Measurements from ENCODE around the gene KCND2.

The KCND2 gene

GRCh38 chr7:120775755-120776154, 502.8 kb downstream of the KCND2 start:
- TF ChIP-seq POLR2AphosphoS5 (IDR thresholded peaks at IDR 0.05; ENCODE audit: low read depth, low read length): no peak
- TF ChIP-seq SIN3A (IDR thresholded peaks at IDR 0.05; ENCODE audit: borderline replicate concordance, insufficient read depth, low read length): no peak
- no peak for TF ChIP-seq TAF1 (IDR thresholded peaks at IDR 0.05; ENCODE audit: borderline replicate concordance, insufficient read depth, low read length)
- TF ChIP-seq, protein P1, sequence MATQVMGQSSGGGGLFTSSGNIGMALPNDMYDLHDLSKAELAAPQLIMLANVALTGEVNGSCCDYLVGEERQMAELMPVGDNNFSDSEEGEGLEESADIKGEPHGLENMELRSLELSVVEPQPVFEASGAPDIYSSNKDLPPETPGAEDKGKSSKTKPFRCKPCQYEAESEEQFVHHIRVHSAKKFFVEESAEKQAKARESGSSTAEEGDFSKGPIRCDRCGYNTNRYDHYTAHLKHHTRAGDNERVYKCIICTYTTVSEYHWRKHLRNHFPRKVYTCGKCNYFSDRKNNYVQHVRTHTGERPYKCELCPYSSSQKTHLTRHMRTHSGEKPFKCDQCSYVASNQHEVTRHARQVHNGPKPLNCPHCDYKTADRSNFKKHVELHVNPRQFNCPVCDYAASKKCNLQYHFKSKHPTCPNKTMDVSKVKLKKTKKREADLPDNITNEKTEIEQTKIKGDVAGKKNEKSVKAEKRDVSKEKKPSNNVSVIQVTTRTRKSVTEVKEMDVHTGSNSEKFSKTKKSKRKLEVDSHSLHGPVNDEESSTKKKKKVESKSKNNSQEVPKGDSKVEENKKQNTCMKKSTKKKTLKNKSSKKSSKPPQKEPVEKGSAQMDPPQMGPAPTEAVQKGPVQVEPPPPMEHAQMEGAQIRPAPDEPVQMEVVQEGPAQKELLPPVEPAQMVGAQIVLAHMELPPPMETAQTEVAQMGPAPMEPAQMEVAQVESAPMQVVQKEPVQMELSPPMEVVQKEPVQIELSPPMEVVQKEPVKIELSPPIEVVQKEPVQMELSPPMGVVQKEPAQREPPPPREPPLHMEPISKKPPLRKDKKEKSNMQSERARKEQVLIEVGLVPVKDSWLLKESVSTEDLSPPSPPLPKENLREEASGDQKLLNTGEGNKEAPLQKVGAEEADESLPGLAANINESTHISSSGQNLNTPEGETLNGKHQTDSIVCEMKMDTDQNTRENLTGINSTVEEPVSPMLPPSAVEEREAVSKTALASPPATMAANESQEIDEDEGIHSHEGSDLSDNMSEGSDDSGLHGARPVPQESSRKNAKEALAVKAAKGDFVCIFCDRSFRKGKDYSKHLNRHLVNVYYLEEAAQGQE (IDR thresholded peaks at IDR 0.05; ENCODE audit: insufficient read depth in 1 of 2, low read depth in 2 of 2, low read length in 2 of 2): no peak
- TF ChIP-seq FOXP2 (optimal IDR thresholded peaks at IDR 0.05; ENCODE audit: borderline replicate concordance, extremely low read depth, extremely low read length, insufficient read depth): no peak

- TF ChIP-seq TAF1 (IDR thresholded peaks at IDR 0.05; ENCODE audit: borderline replicate concordance, insufficient read depth, low read length): no peak
- TF ChIP-seq SIN3A (IDR thresholded peaks at IDR 0.05; ENCODE audit: borderline replicate concordance, insufficient read depth, low read length): no peak
- no peak for TF ChIP-seq POLR2AphosphoS5 (IDR thresholded peaks at IDR 0.05; ENCODE audit: low read depth, low read length)
- TF ChIP-seq FOXP2 (optimal IDR thresholded peaks at IDR 0.05; ENCODE audit: borderline replicate concordance, extremely low read depth, extremely low read length, insufficient read depth): no peak
- TF ChIP-seq, protein P1 (IDR thresholded peaks at IDR 0.05; ENCODE audit: insufficient read depth in 1 of 2, low read depth in 2 of 2, low read length in 2 of 2): no peak
These were observed 508.0 kb downstream of the KCND2 start for GRCh38 chr7:120780938-120781337.

- TF ChIP-seq, protein P1 (IDR thresholded peaks at IDR 0.05; ENCODE audit: insufficient read depth in 1 of 2, low read depth in 2 of 2, low read length in 2 of 2): no peak
These were observed 510.3 kb downstream of the KCND2 start for GRCh38 chr7:120783273-120783672.

- TF ChIP-seq POLR2AphosphoS5 (IDR thresholded peaks at IDR 0.05; ENCODE audit: low read depth, low read length): no peak
- no peak for TF ChIP-seq SIN3A (IDR thresholded peaks at IDR 0.05; ENCODE audit: borderline replicate concordance, insufficient read depth, low read length)
- TF ChIP-seq, protein P1 (IDR thresholded peaks at IDR 0.05; ENCODE audit: insufficient read depth in 1 of 2, low read depth in 2 of 2, low read length in 2 of 2): no peak
- no peak for TF ChIP-seq FOXP2 (optimal IDR thresholded peaks at IDR 0.05; ENCODE audit: borderline replicate concordance, extremely low read depth, extremely low read length, insufficient read depth)
- TF ChIP-seq TAF1 (IDR thresholded peaks at IDR 0.05; ENCODE audit: borderline replicate concordance, insufficient read depth, low read length): no peak
These were observed 510.7 kb downstream of the KCND2 start for GRCh38 chr7:120783721-120784120.

- TF ChIP-seq, protein P1 (IDR thresholded peaks at IDR 0.05; ENCODE audit: insufficient read depth in 1 of 2, low read depth in 2 of 2, low read length in 2 of 2): no peak
- no peak for TF ChIP-seq POLR2AphosphoS5 (IDR thresholded peaks at IDR 0.05; ENCODE audit: low read depth, low read length)
These were observed 512.1 kb downstream of the KCND2 start for GRCh38 chr7:120785095-120785494.

All from PFSK-1 (cell line).